ENCODE results near the gene KLHL26. TPM values are rescaled to one million over a fixed set of nuclear protein-coding genes. Genes with fewer than 3 reads are reported as not detected.

Gene KLHL26
- total and polyA plus RNA-seq, 2 of the 13 experiments (the other 11 are each of a cell fraction or from before 2014, with no cell fraction given), result 1.5 to 1.7 TPM

GRCh38 chr19:18683109-18683957, 46.5 kb downstream of the KLHL26 start, which contains the start of gene CRTC1 (continued):
- peak; percentile 66 for TF ChIP-seq ZFX (CRISPR knock-in tag; IDR thresholded peaks at IDR 0.05; ENCODE audit: low read depth)
- TF ChIP-seq ZNF264 (CRISPR knock-in tag; IDR thresholded peaks at IDR 0.05), result no peak
- peak; percentile 24; the same call in 1 of the 2 replicates for TF ChIP-seq GABPB1 (CRISPR knock-in tag; IDR thresholded peaks at IDR 0.05)
- TF ChIP-seq ZNF3 (CRISPR knock-in tag; IDR thresholded peaks at IDR 0.05), result peak; percentile 67; the same call in 1 of the 2 replicates
- no peak for TF ChIP-seq HIVEP1 (CRISPR knock-in tag; IDR thresholded peaks at IDR 0.05)
- TF ChIP-seq ZNF746 (CRISPR knock-in tag; IDR thresholded peaks at IDR 0.05), result peak; percentile 46; the same call in 1 of the 2 replicates
- 0 out of 2 replicates have a peak, but pooled peaks have one; percentile 40 for TF ChIP-seq PRDM10 (CRISPR knock-in tag; IDR thresholded peaks at IDR 0.05; ENCODE audit: low read depth)
- no peak for TF ChIP-seq ATAD3A (CRISPR knock-in tag; IDR thresholded peaks at IDR 0.05)
- TF ChIP-seq KLF13 (CRISPR knock-in tag; IDR thresholded peaks at IDR 0.05), result no peak
- peak; percentile 27; the same call in 1 of the 2 replicates for TF ChIP-seq CREBL2 (CRISPR knock-in tag; IDR thresholded peaks at IDR 0.05; ENCODE audit: borderline replicate concordance)
- TF ChIP-seq RBFOX2 (IDR thresholded peaks at IDR 0.05; ENCODE audit: low read depth, low read length), result peak; percentile 70
- TF ChIP-seq MEIS1 (CRISPR knock-in tag; IDR thresholded peaks at IDR 0.05; ENCODE audit: borderline replicate concordance), result 0 out of 2 replicates have a peak, but pooled peaks have one; percentile 53
- 0 out of 2 replicates have a peak, but pooled peaks have one; percentile 48 for TF ChIP-seq ZGPAT (CRISPR knock-in tag; IDR thresholded peaks at IDR 0.05)
- TF ChIP-seq RCOR2 (CRISPR knock-in tag; IDR thresholded peaks at IDR 0.05), result peak; percentile 70; the same call in 1 of the 2 replicates
- peak; percentile 48; the same call in 1 of the 2 replicates for TF ChIP-seq ZNF274 (CRISPR knock-in tag; IDR thresholded peaks at IDR 0.05)
- TF ChIP-seq ZNF703 (CRISPR knock-in tag; IDR thresholded peaks at IDR 0.05; ENCODE audit: borderline replicate concordance), result no peak
- no peak for TF ChIP-seq ELK4 (CRISPR knock-in tag; IDR thresholded peaks at IDR 0.05; ENCODE audit: borderline replicate concordance)
- TF ChIP-seq ZMYM2 (CRISPR knock-in tag; IDR thresholded peaks at IDR 0.05), result peak; percentile 76
- TF ChIP-seq ZNF691 (CRISPR knock-in tag; IDR thresholded peaks at IDR 0.05; ENCODE audit: borderline replicate concordance, low read depth), result peak; percentile 57; the same call in 1 of the 2 replicates
- TF ChIP-seq ARNTL (CRISPR knock-in tag; IDR thresholded peaks at IDR 0.05), result peak; percentile 53; the same call in 1 of the 2 replicates
- peak; percentile 80; the same call in 1 of the 2 replicates for TF ChIP-seq ZNF34 (CRISPR knock-in tag; IDR thresholded peaks at IDR 0.05; ENCODE audit: borderline replicate concordance)
- TF ChIP-seq ZNF761 (CRISPR knock-in tag; conservative IDR thresholded peaks at IDR 0.05), result peak; percentile 90; the same call in 1 of the 2 replicates
